Measurements from ENCODE around the gene MTHFR. TPM values are rescaled to one million over a fixed set of nuclear protein-coding genes. Genes with fewer than 3 reads are reported as not detected.
A peak's percentile ranks its signal among the peaks of the same experiment; 100 is the strongest.

The MTHFR gene
- total RNA-seq, 1 donor from 2014 or later = 55.4 TPM

DNA sequence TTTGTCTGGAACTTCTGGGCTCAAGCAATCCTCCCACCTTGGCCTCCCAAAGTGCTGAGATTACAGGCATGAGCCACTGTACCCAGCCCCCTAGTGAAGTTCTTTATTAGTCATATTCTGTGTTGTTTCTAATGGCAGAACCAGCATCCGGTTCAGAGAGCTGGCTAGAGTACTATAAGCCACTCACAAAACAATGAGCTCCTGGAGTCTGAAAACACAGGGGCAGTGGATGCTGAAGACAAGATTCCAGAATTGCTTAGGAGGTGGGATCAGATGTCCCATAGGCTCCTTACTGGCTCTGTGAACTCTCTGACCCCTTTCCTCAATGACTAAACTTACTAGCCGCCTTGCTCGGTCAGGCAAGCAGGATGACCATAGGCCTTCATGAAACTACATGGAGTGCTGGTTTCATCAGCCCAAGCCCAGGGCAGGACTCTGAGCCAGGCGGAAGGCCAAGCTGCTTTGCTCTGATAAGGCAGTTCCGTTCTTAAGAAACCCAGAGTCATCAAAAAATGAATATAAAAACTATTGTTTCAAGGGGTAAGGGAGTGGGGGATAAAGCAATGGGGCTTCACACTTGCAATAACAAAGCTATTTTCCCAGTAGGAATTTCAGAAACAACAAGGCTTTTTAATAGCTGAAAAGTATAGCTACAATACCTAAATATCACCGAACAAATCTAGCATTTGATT, 8.1 kb downstream of the MTHFR start:
- no peak for DNase-seq (ENCODE audit: low spot score)

DNA sequence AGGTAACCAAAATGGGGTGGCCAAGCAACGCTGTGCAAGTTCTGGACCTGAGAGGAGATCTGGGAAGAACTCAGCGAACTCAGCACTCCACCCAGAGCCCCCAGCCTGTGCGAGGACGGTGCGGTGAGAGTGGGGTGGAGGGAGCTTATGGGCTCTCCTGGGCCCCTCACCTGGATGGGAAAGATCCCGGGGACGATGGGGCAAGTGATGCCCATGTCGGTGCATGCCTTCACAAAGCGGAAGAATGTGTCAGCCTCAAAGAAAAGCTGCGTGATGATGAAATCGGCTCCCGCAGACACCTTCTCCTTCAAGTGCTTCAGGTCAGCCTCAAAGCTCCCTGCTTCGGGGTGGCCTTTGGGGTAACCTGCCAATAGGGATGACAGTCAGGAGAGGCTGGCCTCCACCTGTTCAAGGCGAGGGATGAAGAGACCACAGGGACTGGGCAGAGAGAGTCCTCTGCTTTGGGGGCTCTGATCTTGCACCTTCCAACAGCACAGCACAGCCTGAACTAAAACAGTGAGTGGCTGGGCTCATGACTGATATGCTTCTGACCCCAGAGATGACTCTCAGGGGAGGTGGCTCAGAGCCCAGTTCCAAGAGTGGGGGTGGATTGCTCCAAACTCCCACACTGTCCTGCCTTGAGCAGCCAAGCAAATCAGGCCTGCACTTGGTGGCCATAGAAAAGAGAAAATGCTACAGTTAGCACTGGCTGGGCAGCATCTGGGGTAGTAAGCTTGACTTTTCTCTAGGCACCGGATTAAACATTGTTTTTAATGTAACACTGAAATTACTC, 9.5 kb downstream of the MTHFR start:
- no peak for DNase-seq (ENCODE audit: low spot score)

DNA sequence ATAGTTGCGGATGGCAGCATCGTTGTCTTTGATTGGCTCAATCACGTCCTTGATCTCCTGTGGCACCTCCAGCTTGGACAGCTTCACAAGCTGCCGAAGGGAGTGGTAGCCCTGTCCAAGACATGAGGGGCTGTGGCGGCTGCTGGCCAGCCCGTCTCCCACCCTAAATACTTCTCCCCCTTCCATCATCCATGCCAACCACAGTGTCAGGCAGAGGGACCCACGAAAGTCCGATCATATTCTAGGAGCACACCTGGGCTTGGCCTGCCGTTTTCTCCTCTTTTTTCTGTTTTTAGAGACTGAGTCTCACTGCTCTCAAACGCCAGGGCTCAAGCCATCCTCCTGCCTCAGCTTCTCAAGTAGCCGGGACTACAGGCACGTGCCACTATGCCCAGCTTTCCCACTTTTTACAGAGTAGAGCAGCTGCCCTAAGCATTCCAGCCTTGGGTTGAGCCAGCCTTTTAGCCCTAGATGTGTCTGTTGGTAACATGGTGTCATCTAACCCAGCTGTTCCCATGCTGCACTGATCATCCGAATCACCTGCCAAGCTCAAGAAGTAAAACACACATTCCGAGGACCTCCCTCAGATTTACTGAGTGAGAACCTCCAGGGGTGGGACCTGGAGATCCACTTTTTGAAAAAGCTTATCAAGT, 10.4 kb downstream of the MTHFR start:
- DNase-seq (ENCODE audit: low spot score) = no peak

- DNase-seq (ENCODE audit: low spot score) = no peak
Measured at GRCh38 chr1:11794446-11795237, 11.1 kb downstream of the MTHFR start.

DNA sequence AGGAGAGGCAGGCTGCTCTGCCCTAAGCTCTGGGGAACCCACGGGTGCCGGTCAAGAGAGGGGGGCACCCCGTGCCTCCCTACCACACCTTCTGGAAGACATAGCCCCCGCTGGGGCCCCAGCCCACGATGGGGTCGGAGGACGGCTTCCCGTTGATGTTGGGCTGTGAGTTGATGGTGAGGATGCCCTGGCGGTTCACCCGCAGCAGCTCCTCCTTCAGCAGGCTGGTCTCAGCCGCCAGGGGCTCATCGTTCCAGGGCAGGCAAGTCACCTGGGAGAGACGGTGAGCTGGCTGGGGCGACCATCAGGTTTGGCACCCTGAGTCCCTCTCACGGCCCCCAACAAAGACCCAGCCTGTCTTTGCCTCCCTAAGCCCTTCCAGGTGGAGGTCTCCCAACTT, 11.9 kb downstream of the MTHFR start:
- no peak for DNase-seq (ENCODE audit: low spot score)

- no peak for DNase-seq (ENCODE audit: low spot score)
Measured at GRCh38 chr1:11792106-11792505, 13.7 kb downstream of the MTHFR start.

- peak; percentile 93 for DNase-seq (ENCODE audit: low spot score)
Measured at GRCh38 chr1:11790880-11791715, 14.7 kb downstream of the MTHFR start.

DNA sequence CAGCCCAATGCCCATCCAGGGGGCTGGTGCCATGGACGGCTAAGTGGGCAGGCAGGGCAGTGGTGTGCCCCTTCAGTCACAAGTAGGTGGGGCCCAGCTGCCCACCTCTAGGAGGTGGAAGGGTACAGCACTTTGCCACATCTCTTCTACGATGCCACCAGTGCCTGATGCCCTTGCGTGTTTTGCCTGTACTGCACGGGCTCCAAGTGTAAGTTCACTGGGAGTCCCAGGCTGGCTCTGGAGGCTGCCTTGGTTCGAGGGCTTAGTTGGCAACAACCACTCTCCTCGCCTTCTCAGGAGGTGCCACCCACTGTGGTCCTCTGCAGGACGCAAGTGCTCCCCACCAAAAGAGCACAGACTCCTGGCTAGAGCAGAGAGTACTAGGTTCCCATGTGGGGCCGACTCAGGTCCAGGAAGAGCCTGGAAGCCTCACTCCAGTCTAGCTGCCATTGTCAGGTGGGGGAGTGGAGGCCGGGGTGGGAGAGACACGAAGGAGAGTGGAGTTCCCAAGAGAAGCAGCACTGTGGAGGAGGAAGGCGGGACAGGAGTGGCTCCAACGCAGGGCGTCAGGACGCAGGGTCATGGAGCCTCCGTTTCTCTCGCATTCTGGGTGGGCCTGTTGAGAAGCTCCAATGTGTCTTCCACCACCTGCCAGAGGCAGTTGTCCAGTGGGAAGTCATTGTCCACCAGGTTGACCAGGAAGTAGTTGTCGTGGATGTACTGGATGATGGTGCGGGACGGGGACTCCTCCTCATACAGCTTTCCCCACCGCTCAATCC, 15.5 kb downstream of the MTHFR start:
- DNase-seq (ENCODE audit: low spot score) = no peak

DNA sequence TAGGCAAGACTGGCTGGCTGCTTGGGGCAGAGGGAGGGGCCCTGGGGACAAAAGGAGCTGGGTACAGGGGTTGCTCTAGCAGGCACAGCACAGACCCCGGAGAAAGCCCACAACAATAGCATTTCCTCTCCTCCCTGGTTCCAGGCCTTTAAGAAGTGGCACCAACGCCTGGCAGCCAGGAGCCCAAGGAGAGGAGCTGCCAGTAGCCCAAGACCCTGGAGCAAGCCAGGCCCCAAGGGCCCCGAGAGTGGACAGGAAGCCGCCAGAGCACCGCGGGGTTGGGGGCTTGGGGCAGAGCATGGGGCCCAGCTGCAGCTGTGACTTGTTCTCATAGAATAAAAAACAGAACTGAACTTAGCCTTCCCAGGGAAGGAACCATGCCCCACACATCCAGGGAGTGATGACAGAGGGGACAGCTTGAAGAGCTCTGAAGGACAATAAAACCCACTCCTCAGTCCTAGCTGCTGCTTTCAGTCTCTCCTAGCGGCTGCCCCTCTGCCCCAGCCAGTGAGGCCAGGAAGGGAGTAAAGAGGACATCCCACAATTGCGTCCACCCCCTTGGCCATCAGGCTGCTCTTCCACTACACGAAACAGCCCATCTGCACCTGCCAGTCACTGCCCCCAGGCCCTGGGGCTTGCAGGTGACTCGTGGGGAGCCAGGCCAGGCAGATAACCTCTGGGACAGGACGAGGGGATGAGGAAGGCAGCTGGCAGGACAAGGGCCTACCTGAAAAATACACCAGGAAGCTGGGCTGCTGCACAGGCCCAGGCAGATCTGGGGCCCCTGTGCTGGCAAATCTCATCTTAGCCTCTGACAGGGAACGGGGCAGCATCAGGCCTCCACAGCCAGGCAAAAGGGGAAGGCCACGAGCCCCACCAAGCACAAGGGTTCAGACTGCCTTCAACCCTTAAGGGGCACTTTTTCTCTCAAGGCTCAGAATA, 16.4 kb downstream of the MTHFR start:
- DNase-seq (ENCODE audit: low spot score) = no peak

DNA sequence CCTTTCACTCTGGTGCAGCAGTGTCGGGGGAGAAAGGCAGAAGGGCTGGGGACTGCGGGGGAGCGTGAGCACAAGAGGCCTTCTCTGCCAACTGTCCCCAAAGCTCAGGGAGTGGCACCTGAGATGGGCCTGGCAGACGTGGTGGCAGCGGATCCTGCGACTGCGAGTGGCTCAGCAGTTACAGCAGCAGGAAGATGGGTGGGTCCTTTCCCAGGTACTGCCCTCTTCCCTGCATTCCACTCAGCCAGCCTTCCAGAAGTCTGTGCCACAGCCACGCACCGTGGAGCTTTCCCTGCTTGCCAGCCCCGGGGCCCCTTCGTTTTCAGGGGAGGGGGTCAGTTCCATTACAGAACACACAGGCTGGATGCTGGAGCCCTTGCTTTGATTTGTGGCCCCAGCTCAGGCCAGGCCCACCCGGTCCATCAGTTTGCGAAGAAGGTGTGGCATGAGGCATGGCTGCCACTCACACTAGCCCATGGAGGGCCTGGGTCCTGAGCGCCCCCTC, 17.2 kb downstream of the MTHFR start:
- DNase-seq (ENCODE audit: low spot score) = no peak

DNA sequence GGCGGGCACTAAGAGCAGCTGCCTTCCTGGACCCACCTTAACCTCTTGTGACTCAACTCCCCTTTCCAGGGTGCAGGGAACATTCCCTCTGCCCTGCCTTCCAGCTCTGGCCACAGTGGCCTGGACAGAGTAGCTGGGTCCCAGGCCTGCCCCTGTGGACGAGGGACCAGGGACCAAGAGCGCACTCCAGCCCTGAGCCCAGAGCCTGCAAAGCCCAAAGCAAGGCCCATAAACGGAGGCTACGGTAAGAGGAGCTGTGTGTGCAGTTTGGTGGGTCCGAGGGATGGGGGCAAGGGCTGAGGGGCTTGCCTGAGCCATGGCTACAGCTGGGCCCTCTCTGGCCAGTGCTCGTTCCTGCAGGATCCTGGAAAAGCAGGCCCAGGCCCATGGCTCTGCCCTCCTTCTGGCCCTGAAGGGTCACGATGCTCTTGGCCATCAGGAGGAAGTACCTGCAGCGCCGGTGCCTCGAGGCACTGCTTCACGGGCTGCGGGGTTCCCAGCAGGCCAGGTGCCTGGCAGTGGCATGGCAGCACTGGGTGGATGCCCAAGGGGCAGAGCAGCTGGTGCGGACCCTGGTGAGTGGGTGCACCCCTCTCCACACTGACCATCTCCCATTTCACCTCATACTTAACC, 17.8 kb downstream of the MTHFR start:
- DNase-seq (ENCODE audit: low spot score) = no peak

DNA sequence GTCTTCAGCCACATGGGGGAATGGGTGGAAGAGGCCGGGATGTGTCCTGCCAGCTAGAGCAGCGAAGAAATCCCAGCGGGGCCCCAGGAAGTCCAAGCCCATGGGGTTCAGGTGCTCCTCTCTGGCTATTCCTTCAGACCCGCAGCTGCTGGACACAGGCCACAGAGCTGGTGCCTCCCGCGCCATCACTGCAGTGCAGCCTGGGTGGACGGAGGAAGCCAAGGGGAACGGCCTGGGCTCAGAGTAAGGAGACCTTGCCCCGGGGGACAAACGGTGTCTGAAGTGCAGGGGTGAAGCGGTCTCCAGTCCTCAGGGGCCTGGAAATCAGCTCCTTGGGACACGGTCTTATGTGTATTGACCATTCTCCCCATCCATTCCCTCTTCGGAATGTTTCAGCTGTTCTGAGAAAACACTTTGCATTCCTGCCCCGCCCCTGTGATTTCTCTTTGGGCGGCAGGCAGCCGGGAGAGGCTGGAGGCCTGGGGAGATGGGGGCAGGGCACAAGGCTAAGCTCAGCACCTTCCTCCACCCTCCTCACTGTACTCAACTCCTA, 18.4 kb downstream of the MTHFR start:
- DNase-seq (ENCODE audit: low spot score) = peak; percentile 80

DNA sequence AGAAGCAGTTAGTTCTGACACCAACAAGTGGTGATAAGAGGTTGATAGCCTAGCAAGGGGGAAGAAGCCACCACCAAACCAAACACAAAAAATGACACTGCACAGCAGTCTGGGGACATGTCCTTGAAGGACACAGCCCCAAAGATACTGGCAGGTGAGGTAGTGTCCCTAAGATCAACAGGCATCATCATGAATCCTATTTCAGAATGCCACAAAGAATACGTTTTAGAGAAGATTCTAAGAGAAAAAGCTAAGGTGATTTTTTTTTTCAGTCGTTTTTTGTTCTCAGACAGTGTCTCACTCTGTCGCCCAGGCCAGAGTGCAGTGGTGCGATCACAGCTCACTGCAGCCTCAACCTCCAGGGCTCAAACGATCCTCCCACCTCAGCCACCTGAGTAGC, 19.6 kb downstream of the MTHFR start:
- no peak for DNase-seq (ENCODE audit: low spot score)

DNA sequence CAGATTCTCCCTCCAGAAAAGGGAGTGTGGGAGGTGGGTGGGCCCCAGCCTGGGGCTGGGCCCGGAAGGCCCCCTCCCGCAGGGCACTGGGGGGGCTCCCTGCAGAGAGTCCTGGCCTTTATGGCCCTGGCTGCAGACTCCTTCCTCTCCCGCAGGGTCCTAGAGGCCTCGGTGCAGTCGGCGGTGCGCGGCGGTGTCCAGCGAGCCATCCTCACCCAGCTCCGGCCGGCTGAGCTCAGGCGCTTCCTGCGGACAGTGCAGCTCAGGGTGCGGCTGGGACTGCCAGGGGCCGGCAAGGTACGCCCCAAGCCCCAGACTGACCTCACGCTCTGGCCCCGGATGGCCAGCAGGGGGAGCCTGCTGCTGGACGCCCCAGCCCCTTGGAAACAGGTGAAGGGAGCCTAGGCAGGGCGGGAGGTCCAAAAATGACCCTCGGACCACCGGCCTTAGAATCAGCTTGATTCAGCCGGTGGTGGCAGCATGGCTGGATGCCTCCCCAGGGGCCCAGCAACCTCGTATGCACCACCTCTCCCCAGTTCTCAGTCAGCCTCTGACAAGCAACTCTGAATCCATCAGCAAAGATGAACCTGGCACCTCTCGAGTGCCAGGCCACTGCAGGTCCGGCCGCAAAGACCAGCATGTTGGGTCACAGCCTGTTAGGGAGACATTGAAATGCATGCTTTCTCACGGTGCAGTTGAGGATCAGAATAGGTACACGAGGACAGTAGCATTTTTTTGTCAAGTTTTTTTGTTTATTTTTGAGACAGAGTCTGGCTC, 20.6 kb downstream of the MTHFR start:
- DNase-seq (ENCODE audit: low spot score) = peak; percentile 67

DNA sequence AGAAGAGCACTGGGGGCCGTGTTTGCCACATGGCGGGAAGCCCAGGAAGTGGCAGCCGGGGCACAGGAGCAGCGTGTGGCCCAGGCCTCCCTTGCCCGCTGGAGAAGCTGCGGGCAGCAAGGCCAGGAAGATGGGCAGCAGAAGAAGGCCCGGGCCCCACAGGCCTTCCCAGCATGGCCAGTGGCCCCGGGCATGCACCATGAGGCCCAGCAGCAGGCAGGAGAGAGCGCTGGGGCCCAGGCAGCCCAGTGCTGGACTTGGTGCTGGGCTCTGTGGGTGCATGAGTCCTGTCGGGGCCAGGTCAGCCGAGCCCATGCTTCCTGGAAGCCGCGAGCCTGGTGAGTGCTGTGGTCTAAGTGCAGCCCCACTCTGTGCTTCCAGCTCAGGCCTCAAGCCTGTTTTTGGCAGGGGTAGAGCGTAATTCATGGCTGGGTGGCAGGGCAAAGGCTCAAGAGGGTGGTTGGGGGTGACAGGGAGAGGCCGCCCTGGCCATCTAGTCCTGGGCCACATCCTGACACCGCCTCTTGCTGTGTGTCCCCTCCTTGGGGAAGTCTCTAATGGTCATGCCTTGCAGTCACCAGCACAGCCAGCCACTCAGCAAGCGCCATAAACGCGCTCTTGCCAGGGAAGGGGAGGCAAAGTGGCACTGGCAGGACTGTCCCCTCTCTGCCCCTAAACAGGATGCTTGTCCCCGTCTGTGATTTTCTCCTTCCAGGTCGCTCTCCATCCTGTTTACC, 21.3 kb downstream of the MTHFR start:
- DNase-seq (ENCODE audit: low spot score) = no peak

GRCh38 chr1:11783556-11783955, 22.2 kb downstream of the MTHFR start:
- no peak for DNase-seq (ENCODE audit: low spot score)

Data from ureter (tissue), 1 donor.